Breast epithelium (tissue), 3 donors: ENCODE results near the gene CDC5L.

Source experiments
- POLR2A ChIP-seq: fragments of 450-650 bp; IDR thresholded peaks from one replicate; pipeline ENCODE4 v1.6.1; 2016; ENCODE audit warnings: antibody characterized with exemption, mild to moderate bottlenecking, moderate library complexity
- POLR2AphosphoS5 ChIP-seq, 3 donors: sonication (generic); formaldehyde crosslinking; IDR thresholded peaks; one replicate each; pipeline ENCODE4 v1.6.1; 2017; ENCODE audit warnings: antibody characterized with exemption in 3 of 3
- TF ChIP-seq, protein P1 (sequence below), 3 donors: fragments of 450-650 bp; IDR thresholded peaks; one replicate each; pipeline ENCODE4 v1.5.1; 2016 to 2017; ENCODE audit warnings: antibody characterized with exemption in 3 of 3, mild to moderate bottlenecking in 3 of 3, moderate library complexity in 3 of 3

DNA sequence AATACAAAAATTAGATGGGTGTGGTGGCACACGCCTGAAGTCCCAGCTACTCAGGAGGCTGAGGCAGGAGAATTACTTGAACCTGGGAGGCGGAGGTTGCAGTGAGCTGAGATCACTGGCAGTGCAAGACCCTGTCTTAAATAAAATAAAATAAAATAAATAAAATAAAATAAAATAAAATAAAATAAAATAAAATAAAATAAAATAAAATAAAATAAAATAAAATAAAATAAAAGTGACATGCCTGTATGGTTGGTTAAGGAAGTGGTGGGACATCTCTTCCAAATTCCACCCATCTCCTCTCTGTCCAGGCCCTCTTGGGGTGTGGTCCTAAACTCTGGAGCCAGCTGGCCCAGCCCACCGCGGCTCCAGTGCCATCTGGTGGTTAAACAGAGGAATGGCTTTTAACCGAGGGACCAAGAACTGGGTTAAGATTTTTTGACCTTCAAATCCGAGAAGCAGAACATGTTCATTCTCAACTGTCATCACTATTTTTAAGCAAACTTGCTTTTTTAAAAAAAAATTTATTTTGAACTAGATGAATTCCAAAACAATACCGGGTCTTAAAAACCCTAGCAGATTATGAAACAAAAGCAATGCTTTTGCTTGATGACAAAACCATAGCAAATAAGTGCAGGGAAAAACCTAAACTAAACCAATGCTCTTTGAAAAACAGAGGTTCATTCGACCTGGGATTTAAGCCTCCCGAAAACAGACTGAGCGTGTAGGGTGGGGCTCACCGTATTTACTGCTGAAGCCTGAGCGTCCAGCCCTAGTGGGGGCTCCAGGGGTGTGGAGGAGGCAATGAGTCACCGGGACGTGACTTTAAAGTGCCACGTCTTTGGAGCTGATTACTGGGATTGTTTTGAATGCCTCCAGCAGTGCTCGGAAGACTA, 68.8 kb downstream of the CDC5L start:
- TF ChIP-seq POLR2AphosphoS5 (IDR thresholded peaks at IDR 0.05), result no peak
- TF ChIP-seq, protein P1, sequence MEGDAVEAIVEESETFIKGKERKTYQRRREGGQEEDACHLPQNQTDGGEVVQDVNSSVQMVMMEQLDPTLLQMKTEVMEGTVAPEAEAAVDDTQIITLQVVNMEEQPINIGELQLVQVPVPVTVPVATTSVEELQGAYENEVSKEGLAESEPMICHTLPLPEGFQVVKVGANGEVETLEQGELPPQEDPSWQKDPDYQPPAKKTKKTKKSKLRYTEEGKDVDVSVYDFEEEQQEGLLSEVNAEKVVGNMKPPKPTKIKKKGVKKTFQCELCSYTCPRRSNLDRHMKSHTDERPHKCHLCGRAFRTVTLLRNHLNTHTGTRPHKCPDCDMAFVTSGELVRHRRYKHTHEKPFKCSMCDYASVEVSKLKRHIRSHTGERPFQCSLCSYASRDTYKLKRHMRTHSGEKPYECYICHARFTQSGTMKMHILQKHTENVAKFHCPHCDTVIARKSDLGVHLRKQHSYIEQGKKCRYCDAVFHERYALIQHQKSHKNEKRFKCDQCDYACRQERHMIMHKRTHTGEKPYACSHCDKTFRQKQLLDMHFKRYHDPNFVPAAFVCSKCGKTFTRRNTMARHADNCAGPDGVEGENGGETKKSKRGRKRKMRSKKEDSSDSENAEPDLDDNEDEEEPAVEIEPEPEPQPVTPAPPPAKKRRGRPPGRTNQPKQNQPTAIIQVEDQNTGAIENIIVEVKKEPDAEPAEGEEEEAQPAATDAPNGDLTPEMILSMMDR (IDR thresholded peaks at IDR 0.05), result peak; percentile 25 to 70 (median 42)
- TF ChIP-seq POLR2A, result no peak
